NCI-H187 treated with DMSO at 0.1 percent for 48 hours (cell line): ENCODE measurements around the gene EGLN2.
A peak's percentile ranks its signal among the peaks of the same experiment; 100 is the strongest.
"Not testable (repeated sequence)": the region's sequence is repeated elsewhere in the genome, so short reads cannot be mapped to it uniquely, and the experiment has no call there.

Experiments used
- DNase-seq: peaks from one replicate; lab custom pipeline; 2025; lab: John Stamatoyannopoulos, UW

EGLN2 gene

DNA sequence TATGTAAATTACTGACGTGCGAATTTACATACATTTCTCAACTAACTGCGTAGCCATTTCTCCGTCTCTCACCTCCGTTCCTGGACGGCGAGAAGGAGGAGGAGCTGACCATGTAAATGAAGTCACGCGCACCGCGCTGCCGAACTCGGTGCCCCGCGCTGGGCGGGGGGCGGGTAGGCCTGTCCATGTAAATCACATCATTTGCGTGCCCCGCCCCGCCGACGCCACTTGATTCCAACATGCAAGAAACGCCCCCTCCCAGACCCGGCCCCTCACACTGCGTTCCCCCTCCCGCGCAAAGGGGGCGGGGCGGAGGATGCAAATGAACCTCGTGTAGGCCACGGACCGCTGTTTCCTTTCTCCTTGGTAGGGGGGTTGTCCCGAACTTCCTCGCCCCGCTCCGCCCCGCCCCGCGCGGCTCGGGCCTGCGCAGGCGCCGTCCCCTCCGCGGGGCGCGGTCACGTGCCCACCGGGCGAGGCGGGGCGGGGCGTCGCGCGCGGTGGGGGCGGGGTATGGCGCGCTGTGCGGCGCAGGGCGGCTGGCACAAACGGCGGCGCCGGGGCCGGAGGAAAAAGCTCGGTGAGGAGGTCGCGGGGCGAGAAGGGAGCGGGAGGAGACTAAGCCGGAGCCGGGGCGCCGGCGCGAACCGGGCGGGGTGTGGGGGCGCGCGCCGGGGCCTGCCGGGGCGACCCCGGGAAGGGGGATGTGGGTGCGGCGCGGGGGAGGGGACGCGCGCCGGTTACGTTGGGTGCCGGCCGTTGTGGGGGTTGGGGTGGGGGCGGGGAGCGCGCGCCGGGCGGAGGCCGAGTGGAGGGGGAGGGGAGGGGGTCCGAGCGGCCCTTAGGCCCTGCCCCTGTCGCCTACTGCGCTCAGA lies at the start of gene EGLN2:
EGLN2 (plus strand) TSS at position 509 of the 875 bp plus-strand sequence. CDS start 1,382 bp downstream, outside the sequence.
- peak; percentile 95 for DNase-seq

GRCh38 chr19:40750058-40750873 lies 48.7 kb upstream of the EGLN2 start, which contains the start of gene ACTMAP:
ACTMAP (minus strand) TSS chr19:40750477; CDS start chr19:40749803, 674 bp downstream.
- peak; percentile 98 for DNase-seq

DNA sequence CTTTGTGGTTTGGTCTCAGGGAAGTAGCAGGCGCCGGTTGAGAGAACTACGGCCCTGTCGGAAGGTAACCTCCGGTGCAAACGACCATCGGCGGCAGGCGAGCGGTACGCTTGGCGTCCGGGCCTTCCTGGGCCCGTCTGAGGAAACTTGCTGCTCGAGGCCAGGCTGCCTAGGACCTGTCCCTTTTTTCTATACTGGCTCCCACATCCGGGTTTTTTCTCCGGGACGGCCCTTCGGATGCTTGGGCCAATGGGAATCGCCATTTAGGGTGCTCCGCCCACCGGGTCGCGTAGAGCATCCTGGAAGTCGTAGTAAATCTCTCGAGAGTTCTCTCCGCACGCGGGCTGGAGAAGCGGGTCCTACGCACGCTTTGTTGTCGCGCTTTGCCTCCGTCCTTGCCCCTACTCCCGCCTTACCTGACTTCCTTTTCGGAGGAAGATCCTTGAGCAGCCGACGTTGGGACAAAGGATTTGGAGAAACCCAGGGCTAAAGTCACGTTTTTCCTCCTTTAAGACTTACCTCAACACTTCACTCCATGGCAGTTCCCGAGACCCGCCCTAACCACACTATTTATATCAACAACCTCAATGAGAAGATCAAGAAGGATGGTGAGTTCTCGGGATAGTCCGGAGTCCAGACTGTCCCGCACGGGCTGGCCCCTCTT lies 48.0 kb upstream of the EGLN2 start, which contains the start of gene SNRPA:
SNRPA (plus strand) TSS at position 330 of the 664 bp plus-strand sequence; CDS start at position 536, 206 bp downstream.
- peak; percentile 91 for DNase-seq

DNA sequence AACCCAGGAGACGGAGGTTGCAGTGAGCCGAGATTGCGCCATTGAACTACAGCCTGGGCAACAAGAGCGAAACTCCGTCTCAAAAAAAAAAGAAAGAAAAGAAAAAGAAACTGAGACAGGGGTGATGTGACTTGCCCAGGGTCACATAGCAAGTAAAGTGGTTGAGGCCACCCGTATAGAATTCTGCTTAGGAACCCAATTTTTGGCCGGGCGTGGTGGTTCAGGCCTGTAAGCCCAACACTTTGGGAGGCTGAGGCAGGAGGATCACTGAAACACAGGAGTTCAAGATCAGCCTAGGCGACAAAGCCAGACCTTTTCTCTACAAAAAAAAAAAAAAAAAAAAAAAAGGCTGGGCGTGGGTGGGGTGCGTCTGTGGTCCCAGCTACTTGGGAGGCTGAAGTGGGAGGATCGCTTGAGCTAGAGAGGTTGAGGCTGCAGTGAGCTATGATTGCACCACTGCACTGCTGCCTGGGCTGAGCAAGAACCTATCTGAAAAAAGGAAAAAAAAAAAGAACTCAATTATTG lies 46.7 kb upstream of the EGLN2 start:
- DNase-seq = no peak

DNA sequence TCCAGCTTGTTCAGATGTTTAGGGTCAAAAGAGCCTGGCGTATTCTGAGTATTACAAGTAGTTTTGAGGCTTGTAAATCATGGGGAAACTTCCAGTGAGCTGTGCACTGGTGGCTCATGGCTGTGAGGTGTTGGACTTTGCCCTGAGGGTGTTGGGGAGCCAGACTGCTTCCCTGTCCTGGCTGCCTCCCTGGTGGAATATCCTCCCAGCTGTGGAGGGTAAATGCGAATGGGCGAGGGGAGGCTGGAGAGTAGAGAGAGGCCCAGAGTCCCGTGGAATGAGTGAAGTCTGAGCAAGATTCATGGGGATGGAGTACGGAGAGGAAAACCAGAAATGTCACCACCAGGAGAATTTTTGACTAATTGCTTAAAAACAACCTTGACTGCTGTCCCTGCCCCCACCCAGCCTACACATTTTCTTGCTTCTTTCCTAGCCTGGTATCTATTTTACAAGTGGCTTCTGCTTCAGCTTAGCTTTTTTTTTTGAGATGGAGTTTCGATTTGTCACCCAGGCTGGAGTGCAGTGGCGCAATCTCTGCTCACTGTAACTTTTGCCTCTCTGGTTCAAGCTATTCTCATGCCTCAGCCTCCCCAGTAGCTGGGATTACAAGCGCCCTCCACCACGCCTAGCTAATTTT lies 44.3 kb upstream of the EGLN2 start:
- no peak for DNase-seq

DNA sequence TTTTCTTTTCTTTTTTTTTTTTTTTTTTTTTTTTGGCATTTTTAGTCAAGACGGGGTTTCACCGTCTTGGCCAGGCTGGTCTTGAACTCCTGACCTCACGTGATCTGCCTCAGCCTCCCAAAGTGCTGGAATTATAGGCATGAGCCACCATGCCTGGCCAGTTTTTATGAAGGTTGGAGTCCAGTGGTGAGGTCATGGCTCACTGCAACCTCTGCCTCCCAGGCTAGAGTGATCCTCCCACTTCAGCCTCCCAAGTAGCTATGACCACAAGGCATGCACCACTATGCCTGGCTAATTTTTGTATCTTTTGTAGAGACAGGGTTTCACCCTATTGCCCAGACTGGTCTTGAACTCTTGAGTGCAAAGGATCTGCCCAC lies 43.8 kb upstream of the EGLN2 start:
- DNase-seq = no peak

- DNase-seq = no peak
Measured at GRCh38 chr19:40755791-40756190, 43.2 kb upstream of the EGLN2 start.

DNA sequence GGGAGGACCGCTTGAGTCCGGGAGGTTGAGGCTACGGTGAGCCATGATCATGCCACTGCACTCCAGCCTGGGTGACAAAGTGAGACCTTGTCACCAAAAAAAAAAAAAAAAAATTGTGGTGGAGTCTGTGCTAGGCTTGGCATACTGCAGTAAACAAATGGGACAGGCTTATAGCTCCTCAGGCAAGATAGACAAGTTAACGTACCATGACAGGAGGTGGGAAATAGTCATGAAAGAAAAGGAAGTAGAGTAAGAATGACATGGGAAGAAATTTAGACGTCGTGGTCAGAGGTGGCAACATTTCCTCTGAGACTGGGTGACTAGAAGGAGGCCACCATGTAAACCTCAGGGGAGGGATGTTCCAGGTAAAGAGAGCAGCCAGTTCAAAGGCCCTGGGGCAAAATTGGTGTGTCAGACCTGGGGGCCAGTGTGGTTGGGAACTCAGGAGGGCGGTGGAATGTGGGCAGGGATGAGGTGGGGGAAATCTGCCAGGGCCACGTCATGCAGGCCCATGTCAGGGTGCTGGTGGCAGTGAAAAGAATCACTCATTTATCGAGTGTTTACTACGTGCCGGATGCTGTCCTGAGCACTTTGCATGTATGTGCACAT lies 42.4 kb upstream of the EGLN2 start:
- no peak for DNase-seq

GRCh38 chr19:40758491-40758890 lies 40.5 kb upstream of the EGLN2 start:
- no peak for DNase-seq

DNA sequence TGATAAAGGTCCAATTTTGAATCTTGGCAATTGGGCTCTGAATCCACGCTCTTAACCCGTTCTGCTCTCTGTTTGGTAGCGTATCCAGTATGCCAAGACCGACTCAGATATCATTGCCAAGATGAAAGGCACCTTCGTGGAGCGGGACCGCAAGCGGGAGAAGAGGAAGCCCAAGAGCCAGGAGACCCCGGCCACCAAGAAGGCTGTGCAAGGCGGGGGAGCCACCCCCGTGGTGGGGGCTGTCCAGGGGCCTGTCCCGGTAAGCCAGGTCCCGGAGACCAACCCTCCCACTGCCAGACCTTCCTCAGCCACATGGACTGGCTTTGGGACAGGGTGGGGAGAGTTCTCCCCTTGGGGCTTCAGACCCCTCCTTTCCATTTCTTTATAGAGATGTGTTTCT lies 39.6 kb upstream of the EGLN2 start:
- DNase-seq = no peak

DNA sequence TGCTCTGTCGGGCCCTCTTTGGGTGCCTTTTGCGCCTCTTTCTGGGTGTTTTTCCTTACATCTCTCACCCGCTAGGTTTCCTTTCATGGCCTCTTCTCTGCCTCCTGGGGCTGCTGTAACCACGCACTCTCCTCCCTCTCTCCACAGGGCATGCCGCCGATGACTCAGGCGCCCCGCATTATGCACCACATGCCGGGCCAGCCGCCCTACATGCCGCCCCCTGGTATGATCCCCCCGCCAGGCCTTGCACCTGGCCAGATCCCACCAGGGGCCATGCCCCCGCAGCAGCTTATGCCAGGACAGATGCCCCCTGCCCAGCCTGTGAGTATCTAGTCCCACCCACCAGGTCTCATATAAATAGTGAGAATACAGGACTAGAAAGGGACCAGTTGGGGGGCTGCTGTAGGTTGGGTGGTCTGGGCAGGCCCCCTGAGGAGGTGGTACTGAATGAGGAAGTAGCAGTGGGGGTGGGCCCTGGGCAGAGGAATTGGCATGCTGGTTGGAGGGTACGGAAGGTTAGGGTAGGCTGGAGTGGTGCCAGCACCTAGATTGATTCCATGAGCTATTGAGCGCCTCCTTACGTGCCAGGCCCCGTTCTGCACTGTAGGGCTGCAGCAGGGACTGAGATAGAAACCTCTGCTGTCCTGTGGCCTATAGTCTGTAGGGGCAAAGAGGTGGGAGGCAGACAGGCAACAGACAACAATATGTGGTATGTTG lies 36.1 kb upstream of the EGLN2 start:
- DNase-seq = no peak

- no peak for DNase-seq
Measured at GRCh38 chr19:40763526-40763925, 35.5 kb upstream of the EGLN2 start.

- no peak for DNase-seq
Measured at GRCh38 chr19:40763963-40764362, 35.0 kb upstream of the EGLN2 start.

GRCh38 chr19:40766385-40766784 lies 32.6 kb upstream of the EGLN2 start:
- not testable (repeated sequence) for DNase-seq

DNA sequence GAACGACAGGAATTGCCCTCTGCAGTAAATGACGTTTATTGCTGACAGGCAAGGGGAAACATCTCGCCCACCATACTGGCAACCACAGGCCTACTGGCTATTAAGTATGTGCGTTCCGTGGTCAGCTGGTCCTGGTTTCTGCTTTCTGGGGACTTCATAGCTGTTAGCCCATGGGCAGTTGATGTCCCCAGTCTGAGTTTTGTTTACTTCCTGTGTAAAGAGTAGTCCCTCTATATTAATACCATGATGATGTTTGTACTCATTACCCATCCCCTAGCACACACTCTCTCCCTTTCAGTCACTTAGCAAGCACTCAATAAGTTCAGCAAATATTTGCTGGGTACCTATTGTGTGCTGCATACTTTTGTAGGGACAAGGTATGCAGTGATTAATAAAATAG lies 30.1 kb upstream of the EGLN2 start:
- no peak for DNase-seq

DNA sequence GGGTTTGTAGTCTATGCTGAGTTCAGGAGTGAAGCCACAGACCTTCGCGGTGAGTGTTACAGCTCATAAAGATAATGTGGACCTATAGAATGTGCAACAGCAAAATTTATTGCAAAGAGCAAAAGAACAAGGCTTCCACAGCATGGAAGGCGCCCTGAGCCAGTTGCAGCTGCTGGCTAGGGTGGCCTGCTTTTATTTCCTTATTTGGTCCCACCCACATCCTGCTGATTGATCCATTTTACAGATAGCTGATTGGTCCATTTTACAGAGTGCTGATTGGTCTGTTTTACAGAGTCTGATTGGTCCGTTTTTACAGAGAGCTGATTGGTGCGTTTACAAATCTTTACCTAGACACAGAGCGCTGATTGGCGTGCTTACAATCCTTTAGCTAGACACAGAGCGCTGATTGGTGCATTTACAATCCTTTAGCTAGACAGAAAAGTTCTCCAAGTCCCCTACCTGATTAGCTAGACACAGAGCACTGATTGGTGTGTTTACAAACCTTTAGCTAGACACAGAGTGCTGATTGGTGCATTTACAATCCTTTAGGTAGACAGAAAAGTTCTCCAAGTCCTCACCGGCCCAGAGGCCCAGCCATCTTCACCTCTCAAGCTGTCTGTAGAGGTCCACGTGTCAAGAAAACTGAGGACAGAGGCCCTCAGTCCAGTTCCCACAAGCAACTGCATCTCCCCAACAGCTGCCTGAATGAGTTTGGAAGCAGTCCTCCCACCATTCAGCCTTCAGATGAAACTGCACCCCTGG lies 27.7 kb upstream of the EGLN2 start:
- DNase-seq = not testable (repeated sequence)

DNA sequence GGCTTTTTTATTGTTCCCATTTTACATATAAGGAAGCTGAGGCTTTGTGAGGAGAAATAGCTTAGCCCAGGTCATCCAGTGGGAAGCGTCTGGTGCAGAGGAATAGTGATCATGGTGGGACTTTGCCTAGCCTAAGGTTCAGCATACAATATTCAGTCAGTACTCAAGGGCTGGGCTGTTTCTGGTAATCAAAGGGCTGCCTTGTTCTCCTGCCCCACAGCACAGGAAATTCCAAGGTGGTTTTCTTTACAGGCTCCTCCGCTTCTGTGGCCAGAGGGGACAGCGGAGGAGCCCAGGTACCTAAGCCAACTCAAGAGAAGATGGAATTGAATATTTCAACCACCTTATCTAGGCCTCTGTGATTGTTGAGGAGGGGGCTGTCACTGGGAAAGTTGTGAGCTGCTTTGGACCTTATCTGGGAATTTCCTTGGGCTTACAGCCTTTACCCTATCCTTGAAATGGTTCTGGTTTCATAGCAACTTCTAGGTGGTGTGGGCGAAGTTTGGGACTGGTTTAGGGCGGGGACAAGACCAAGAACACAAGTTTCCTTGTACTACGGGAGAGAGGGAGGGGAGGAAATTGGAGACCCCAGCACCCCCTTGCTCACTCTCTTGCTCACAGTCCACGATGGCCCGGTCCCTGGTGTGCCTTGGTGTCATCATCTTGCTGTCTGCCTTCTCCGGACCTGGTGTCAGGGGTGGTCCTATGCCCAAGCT lies 23.9 kb upstream of the EGLN2 start, which contains the start of gene MIA:
MIA (plus strand) TSS at position 606 of the 716 bp plus-strand sequence; CDS start at position 628, 22 bp downstream.
- DNase-seq = no peak

GRCh38 chr19:40775632-40776022 lies 23.4 kb upstream of the EGLN2 start:
- no peak for DNase-seq

GRCh38 chr19:40776364-40776763 lies 22.6 kb upstream of the EGLN2 start:
- no peak for DNase-seq
